HEK293T (cell line): ENCODE measurements around the gene TCF7L2.

Source experiments
- BHLHE40 ChIP-seq: fragments of 450-650 bp; IDR thresholded peaks from 2 replicates; pipeline ENCODE4 v1.6.1; 2016; ENCODE audit warnings: mild to moderate bottlenecking, moderate library complexity, borderline replicate concordance
- ELF4 ChIP-seq: fragments of 450-650 bp; IDR thresholded peaks from 2 replicates; pipeline ENCODE4 v1.6.1; 2017; ENCODE audit warnings: antibody characterized with exemption
- FOXM1 ChIP-seq: fragments of 450-650 bp; IDR thresholded peaks from 2 replicates; pipeline ENCODE4 v1.6.1; 2017; ENCODE audit warnings: mild to moderate bottlenecking, borderline replicate concordance
- PKNOX1 ChIP-seq: fragments of 450-650 bp; IDR thresholded peaks from 2 replicates; pipeline ENCODE4 v1.6.1; 2016
- SP1 ChIP-seq: fragments of 450-650 bp; IDR thresholded peaks from 2 replicates; pipeline ENCODE4 v1.6.1; 2017

- no peak for TF ChIP-seq BHLHE40
- TF ChIP-seq FOXM1 = no peak
- TF ChIP-seq SP1 = no peak
- TF ChIP-seq PKNOX1 = no peak
- no peak for TF ChIP-seq ELF4
Measured at GRCh38 chr10:112926906-112927688, 22.9 kb upstream of the TCF7L2 start.
